ENCODE measurements around the gene KRT6A.

KRT6A gene

GRCh38 chr12:52446367-52447045 is 46.6 kb downstream of the KRT6A start:
- no peak overlapping the region for H3K4me3 ChIP-seq
- no peak for TF ChIP-seq CTCF (IDR thresholded peaks at IDR 0.05)
- no peak overlapping the region for H3K27ac ChIP-seq
- no peak for DNase-seq (ENCODE audit: low spot score)

GRCh38 chr12:52445876-52446275 is 47.2 kb downstream of the KRT6A start:
- no peak for TF ChIP-seq CTCF (IDR thresholded peaks at IDR 0.05)
- Histone ChIP-seq H3K4me3 (no peak overlapping the region), H3K27ac (no peak overlapping the region)
- DNase-seq (ENCODE audit: low spot score): no peak

GRCh38 chr12:52444647-52445595 is 48.1 kb downstream of the KRT6A start:
- DNase-seq (ENCODE audit: low spot score): no peak
- no peak overlapping the region for H3K4me3 ChIP-seq
- TF ChIP-seq CTCF (IDR thresholded peaks at IDR 0.05): no peak
- no peak overlapping the region for H3K27ac ChIP-seq

- no peak for TF ChIP-seq CTCF (IDR thresholded peaks at IDR 0.05)
- DNase-seq (ENCODE audit: low spot score): no peak
- no peak overlapping the region for H3K27ac ChIP-seq
Observed at GRCh38 chr12:52443966-52444365, 49.1 kb downstream of the KRT6A start.

GRCh38 chr12:52442600-52443061 is 50.4 kb downstream of the KRT6A start:
- TF ChIP-seq CTCF (IDR thresholded peaks at IDR 0.05): no peak
- Histone ChIP-seq H3K4me3 (no peak overlapping the region), H3K27ac (no peak overlapping the region)
- no peak for DNase-seq (ENCODE audit: low spot score)

More at GRCh38 chr12:52443966-52444365, 49.1 kb downstream of the KRT6A start:
- H3K4me3 ChIP-seq: no peak overlapping the region

GRCh38 chr12:52441320-52441911 is 51.6 kb downstream of the KRT6A start:
- no peak for DNase-seq (ENCODE audit: low spot score)
- no peak overlapping the region for H3K27ac ChIP-seq
- TF ChIP-seq CTCF (IDR thresholded peaks at IDR 0.05): no peak

More at GRCh38 chr12:52441320-52441911, 51.6 kb downstream of the KRT6A start:
- no peak overlapping the region for H3K4me3 ChIP-seq
